HepG2 (cell line): ENCODE data around the gene HINT2. TPM values are rescaled to one million over a fixed set of nuclear protein-coding genes. Genes with fewer than 3 reads are reported as not detected.

Experiments
- ADNP ChIP-seq: sonication (generic); formaldehyde crosslinking; IDR thresholded peaks from 2 replicates; pipeline ENCODE4 v1.4.0; 2020; ENCODE audit warnings: missing genetic modification reagents
- DNMT3B ChIP-seq: conservative IDR thresholded peaks from 2 replicates; pipeline ENCODE4 v1.6.1; 2016; ENCODE audit warnings: missing biosample characterization, control low read depth
- DZIP1 ChIP-seq: sonication (generic); formaldehyde crosslinking; IDR thresholded peaks from 2 replicates; pipeline ENCODE4 v1.5.0; 2020; ENCODE audit warnings: mild to moderate bottlenecking, missing genetic modification reagents
- EED ChIP-seq: sonication (generic); formaldehyde crosslinking; IDR thresholded peaks from 2 replicates; pipeline ENCODE4 v1.5.0; 2020; ENCODE audit warnings: mild to moderate bottlenecking, missing genetic modification reagents
- EHMT2 ChIP-seq: fragments of 200-600 bp; sonication (generic); IDR thresholded peaks from 2 replicates; pipeline ENCODE4 v1.7.0; 2017; ENCODE audit warnings: antibody characterized with exemption, low read depth, low read length, borderline replicate concordance
- GABPB1 ChIP-seq: IDR thresholded peaks from 2 replicates; pipeline ENCODE4 v1.6.1; 2016; ENCODE audit warnings: mild to moderate bottlenecking, missing genetic modification reagents, moderate library complexity, missing compliant biosample characterization
- HDAC1 ChIP-seq: sonication (generic); formaldehyde crosslinking; IDR thresholded peaks from 2 replicates; pipeline ENCODE4 v1.5.1; 2020; ENCODE audit warnings: mild to moderate bottlenecking, missing genetic modification reagents
- HHEX ChIP-seq: IDR thresholded peaks from 2 replicates; pipeline ENCODE4 v1.6.1; 2016; ENCODE audit warnings: control low read depth
- HMG20A ChIP-seq: IDR thresholded peaks from 2 replicates; pipeline ENCODE4 v1.6.1; 2016; ENCODE audit warnings: borderline replicate concordance
- HNRNPUL1 ChIP-seq: fragments of 200-400 bp; formaldehyde crosslinking; IDR thresholded peaks from 2 replicates; pipeline ENCODE4 v1.6.1; 2017; ENCODE audit warnings: low read depth, mild to moderate bottlenecking, low read length, moderate library complexity
- KLF15 ChIP-seq: sonication (generic); formaldehyde crosslinking; IDR thresholded peaks from 2 replicates; pipeline ENCODE4 v1.8.1; 2023; ENCODE audit warnings: borderline replicate concordance, mild to moderate bottlenecking, inconsistent platforms, missing genetic modification reagents, mixed read lengths
- MYPOP ChIP-seq: sonication (generic); formaldehyde crosslinking; IDR thresholded peaks from 2 replicates; pipeline ENCODE4 v1.8.1; 2023; ENCODE audit warnings: mild to moderate bottlenecking, moderate library complexity, missing genetic modification reagents
- PAX8 ChIP-seq: sonication (generic); formaldehyde crosslinking; IDR thresholded peaks from 2 replicates; pipeline ENCODE4 v1.8.0; 2022; ENCODE audit warnings: mild to moderate bottlenecking, missing genetic modification reagents, borderline replicate concordance
- XBP1 ChIP-seq: sonication (generic); formaldehyde crosslinking; IDR thresholded peaks from 2 replicates; pipeline ENCODE4 v1.5.0; 2020; ENCODE audit warnings: missing genetic modification reagents
- ZBTB34 ChIP-seq: sonication (generic); formaldehyde crosslinking; IDR thresholded peaks from 2 replicates; pipeline ENCODE4 v1.8.0; 2022; ENCODE audit warnings: mild to moderate bottlenecking, missing genetic modification reagents
- ZNF160 ChIP-seq: sonication (generic); formaldehyde crosslinking; IDR thresholded peaks from 2 replicates; pipeline ENCODE4 v1.8.0; 2022; ENCODE audit warnings: mild to moderate bottlenecking, inconsistent platforms, missing genetic modification reagents
- ZNF382 ChIP-seq: sonication (generic); formaldehyde crosslinking; IDR thresholded peaks from 2 replicates; pipeline ENCODE4 v1.5.0; 2020; ENCODE audit warnings: missing genetic modification reagents, mild to moderate bottlenecking, borderline replicate concordance
- ZNF557 ChIP-seq: sonication (generic); formaldehyde crosslinking; IDR thresholded peaks from 2 replicates; pipeline ENCODE4 v1.4.0; 2020; ENCODE audit warnings: missing genetic modification reagents
- ZNF574 ChIP-seq: sonication (generic); formaldehyde crosslinking; IDR thresholded peaks from 2 replicates; pipeline ENCODE4 v1.4.0; 2020; ENCODE audit warnings: missing genetic modification reagents
- ZNF614 ChIP-seq: IDR thresholded peaks from 2 replicates; pipeline ENCODE4 v1.6.1; 2018; ENCODE audit warnings: missing biosample characterization, missing genetic modification reagents, inconsistent platforms, borderline replicate concordance
- ZNF660 ChIP-seq: sonication (generic); formaldehyde crosslinking; IDR thresholded peaks from 2 replicates; pipeline ENCODE4 v1.5.1; 2020; ENCODE audit warnings: mild to moderate bottlenecking, low read depth, missing genetic modification reagents, borderline replicate concordance
- ZNF75D ChIP-seq: sonication (generic); formaldehyde crosslinking; IDR thresholded peaks from 2 replicates; pipeline ENCODE4 v1.8.1; 2023; ENCODE audit warnings: missing genetic modification reagents, mild to moderate bottlenecking, borderline replicate concordance
- ZNF766 ChIP-seq: sonication (generic); formaldehyde crosslinking; IDR thresholded peaks from 2 replicates; pipeline ENCODE4 v1.5.0; 2020; ENCODE audit warnings: missing genetic modification reagents, borderline replicate concordance
- ZSCAN12 ChIP-seq: sonication (generic); formaldehyde crosslinking; IDR thresholded peaks from 2 replicates; pipeline ENCODE4 v1.9.0; 2021; ENCODE audit warnings: mild to moderate bottlenecking, missing genetic modification reagents
- polyA plus RNA-seq, 8 experiments: library from polyadenylated mRNA; depleted of rRNA in 3 of 8; stranded (reverse) in 7 of 8; unstranded in 1 of 8; fragments of >200 nt; fragmentation: Illumina TruSeq in 4 of 8; extraction: Trizol in 4 of 8; gene quantifications; 2 replicates each; pipeline versions ENCODE4 v1.2.1 to v1.2.3, GENCODE V29; 2011 to 2016; ENCODE audit warnings: low read depth in 4 of 8, missing spikeins in 1 of 8, mixed read lengths in 1 of 8; ENCODE audit not compliant: insufficient read depth in 1 of 8
- total RNA-seq, 5 experiments: library from RNA; depleted of rRNA; stranded (reverse); fragments of >200 nt; fragmentation: Illumina TruSeq; extraction: Trizol; gene quantifications; 2 replicates each; pipeline ENCODE4 v1.2.3, GENCODE V29; 2016; ENCODE audit warnings: low read depth in 1 of 5

The HINT2 gene
- total and polyA plus RNA-seq, 2 of the 13 experiments (the other 11 are each of a cell fraction or from before 2014, with no cell fraction given): 37.9 to 56.2 TPM

- TF ChIP-seq EHMT2 (no peak), ZNF574 (CRISPR knock-in tag) (peak; percentile 94), EED (CRISPR knock-in tag) (no peak), ADNP (no peak), KLF15 (no peak), ZNF557 (CRISPR knock-in tag) (no peak), ZNF766 (no peak), ZNF660 (CRISPR knock-in tag) (no peak), HDAC1 (CRISPR knock-in tag) (peak; percentile 46; the same call in 1 of the 2 replicates), ZNF160 (CRISPR knock-in tag) (0 out of 2 replicates have a peak, but pooled peaks have one; percentile 43), ZSCAN12 (CRISPR knock-in tag) (no peak), DNMT3B (CRISPR knock-in tag) (no peak), HMG20A (CRISPR knock-in tag) (no peak), HHEX (no peak), ZBTB34 (CRISPR knock-in tag) (no peak), MYPOP (CRISPR knock-in tag) (no peak), PAX8 (no peak), GABPB1 (CRISPR knock-in tag) (peak; percentile 97), ZNF614 (peak; percentile 74; the same call in 1 of the 2 replicates), HNRNPUL1 (no peak), DZIP1 (CRISPR knock-in tag) (no peak), XBP1 (no peak), ZNF382 (CRISPR knock-in tag) (no peak), ZNF75D (CRISPR knock-in tag) (no peak)
Measured at GRCh38 chr9:35812025-35812602, 2.7 kb downstream of the HINT2 start, which contains the start of gene SPAG8 (continued).
